ENCODE results near the gene MTFR1L.

MTFR1L gene

DNA sequence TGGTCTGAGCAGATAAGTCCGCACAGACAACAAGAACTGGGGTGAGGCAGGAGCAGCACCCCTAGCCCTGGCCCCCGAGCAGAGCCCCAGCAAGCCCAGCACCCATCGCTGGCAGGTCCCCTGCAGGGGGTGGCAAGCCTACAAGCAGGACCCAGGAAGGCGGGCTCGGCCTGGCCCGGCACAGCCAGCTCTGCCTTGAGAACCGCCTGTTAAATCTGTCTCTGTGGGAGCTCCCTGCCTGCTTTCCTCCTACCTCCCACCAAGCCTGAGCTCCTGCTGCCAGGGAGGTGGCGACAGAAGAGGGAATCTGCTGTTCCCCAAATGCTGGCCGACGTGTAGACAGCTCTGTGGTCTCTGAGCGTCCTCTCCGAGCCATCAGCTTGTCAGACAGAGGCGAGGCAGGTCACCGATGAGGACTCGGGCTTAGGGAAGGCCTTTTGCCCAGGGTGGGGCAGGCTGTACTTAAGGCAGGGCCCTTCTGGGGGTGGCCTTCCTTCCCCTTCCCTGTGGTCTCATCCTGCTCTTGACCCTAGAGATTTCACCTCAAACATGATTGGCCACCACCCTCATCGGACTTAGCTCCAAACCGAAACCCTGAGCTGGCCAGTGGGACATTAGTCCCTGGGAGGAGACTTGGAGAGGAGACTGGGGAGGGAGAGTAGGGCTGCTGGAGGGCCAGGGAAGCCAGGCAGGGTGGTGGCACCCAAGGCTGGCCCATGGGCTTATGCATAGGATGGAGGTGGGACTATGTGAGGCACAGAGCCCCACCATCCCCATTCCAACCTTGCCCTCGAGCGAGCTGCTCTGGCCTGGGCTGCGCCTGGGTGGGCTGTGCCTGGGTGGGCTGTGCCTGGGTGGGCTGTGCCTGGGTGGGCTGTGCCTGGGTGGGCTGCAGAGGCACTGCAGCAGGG lies 12.0 kb upstream of the MTFR1L start:
- DNase-seq (ENCODE audit: low spot score) (no peak), FAIRE-seq (no peak)

DNA sequence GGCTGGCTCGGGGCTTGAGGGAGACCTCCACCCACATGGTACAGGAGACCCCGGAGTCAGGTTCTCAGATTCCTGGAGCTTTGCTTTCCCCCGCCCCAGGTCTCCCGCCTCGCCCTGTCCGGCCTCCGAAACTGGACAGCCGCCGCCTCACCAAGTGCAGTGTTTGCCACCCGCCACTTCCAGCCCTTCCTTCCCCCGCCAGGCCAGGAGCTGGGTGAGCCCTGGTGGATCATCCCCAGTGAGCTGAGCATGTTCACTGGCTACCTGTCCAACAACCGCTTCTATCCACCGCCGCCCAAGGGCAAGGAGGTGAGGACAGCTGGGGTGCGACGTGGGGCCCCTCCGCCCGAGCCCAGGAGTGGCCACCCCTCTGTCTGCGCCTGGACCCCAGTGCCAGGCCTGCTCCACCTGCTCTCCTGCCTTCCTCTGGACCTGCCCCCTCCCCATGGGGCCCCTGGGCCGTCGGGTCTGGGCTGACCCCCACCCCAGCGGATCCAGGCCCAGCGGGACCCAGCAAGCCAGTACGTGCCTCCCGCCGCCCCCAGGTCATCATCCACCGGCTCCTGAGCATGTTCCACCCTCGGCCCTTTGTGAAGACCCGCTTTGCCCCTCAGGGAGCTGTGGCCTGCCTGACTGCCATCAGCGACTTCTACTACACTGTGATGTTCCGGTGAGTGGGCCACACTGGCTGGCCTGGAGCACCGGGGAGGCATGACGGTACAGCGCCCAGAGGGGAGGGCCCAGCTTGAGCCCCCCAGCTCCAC lies 11.1 kb upstream of the MTFR1L start:
- FAIRE-seq = no peak

DNA sequence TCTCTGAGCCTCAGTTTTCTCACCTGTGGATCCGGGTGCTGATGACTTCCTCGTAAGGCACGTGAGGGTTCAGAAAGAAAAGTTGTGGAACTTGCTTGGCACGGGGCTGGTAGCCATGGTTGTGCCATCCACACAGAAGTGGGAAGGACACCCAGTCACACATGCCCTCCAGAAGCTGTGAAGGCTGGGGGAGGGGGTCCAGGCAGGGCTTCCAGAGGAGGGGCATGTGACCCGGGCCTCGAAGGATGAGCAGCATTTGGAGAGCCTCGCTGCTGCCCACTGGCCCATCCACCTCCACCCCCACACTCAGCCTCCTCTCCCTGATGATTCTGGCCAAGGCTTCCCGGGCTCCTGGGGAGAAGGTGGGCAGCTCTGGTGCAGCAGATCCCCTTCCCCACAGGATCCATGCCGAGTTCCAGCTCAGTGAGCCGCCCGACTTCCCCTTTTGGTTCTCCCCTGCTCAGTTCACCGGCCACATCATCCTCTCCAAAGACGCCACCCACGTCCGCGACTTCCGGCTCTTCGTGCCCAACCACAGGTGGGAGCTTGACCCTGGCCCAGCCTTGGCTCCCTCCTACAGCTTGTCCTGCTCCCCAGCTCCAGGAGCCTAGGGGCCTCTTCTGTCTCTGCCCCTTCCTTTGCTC lies 10.3 kb upstream of the MTFR1L start:
- no peak for FAIRE-seq

More for the DNA sequence above, 11.1 kb upstream of the MTFR1L start:
- no peak for DNase-seq (ENCODE audit: low spot score)

DNA sequence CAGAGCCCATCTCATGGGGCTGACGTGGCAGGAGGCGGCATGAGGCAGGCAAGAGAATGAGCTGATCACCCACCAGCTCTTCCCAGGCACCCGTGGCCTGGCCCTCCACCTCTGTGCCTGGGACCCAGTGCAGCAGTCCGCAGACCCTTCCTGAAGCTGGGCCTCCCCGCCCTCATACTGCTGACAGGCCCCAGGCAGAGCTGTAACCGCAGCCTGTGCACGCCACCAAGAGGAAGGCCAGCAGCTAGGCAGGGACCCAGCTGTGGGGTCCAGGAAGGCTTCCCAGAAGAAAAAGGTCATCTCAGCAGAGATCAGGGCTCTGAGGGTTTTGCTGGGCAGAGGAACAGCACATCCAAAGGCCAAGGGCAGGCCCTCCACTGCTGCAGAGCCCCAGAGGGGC lies 9.8 kb upstream of the MTFR1L start:
- FAIRE-seq (no peak), DNase-seq (ENCODE audit: low spot score) (no peak)

More for the DNA sequence above, 10.3 kb upstream of the MTFR1L start:
- DNase-seq (ENCODE audit: low spot score) = no peak

DNA sequence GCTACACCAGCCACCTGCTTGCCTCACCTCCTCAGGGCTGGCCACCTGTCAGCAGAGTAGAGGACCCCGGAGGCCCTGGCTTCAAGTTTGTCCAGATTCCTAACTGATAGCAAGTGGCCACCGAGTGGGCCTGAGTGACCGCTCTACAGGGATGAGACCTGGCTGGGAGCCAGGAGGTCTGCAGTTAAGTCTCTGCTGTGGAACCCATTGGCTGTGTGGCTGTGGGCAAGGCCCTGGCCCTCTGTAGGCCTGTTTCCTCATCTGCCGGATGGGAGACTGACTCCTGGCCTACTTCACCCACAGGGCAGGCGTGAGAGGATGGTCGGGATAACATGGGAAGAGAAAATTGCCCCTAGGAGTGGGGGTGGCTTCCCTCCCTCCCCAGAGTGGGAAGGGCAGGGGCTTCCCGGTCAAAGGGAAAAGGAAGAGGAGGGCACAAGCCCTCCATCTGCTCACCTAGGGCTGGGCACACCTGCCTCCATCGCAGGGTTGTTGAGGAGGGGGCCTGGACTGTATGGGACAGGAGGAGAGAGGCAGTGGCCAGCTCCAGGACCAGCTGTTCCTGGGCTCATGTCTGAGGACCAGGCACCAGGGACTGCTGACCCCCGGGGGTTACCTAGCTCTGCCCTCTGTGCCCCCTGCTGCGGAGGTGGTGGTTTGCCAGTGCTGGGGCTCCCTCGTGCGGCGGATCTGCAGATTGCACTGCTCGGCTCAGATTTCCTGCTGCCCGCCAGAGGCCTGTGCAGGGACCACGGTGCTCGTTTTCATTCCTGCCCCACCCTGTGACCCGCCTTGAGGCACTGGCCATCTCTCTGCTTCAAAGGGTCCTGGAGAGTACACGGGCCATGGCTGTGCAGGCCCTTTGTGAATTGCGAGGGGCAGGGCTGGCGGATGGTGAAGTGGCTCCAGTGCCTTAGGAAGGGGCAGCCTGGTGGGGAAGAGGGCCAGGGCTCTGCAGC lies 9.1 kb upstream of the MTFR1L start:
- FAIRE-seq (no peak), DNase-seq (ENCODE audit: low spot score) (peak; percentile 38)

DNA sequence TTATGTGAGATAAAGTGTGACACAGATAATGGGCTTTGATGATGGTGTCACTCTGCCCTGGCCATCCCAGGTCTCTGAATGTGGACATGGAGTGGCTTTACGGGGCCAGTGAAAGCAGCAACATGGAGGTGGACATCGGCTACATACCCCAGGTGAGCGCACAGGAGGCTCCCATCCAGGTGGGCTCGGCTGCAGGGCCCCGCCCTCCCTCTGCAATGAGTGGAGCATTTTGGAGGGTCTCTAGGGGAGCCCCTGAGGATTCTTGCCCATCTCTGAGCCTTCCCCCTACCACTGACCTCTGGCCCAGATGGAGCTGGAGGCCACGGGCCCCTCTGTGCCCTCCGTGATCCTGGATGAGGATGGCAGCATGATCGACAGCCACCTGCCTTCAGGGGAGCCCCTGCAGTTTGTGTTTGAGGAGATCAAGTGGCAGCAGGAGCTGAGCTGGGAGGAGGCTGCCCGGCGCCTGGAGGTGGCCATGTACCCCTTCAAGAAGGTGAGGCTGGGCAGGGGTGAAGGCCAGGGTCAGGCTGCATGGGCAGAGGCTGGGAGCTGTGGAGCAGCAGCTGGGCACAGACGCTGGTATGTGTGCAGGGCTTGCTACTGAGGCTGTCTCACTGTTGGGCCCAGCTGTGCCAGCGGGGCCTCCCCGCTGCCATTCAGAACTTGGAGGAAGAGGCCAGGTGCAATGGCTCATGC lies 8.2 kb upstream of the MTFR1L start:
- no peak for DNase-seq (ENCODE audit: low spot score)
- FAIRE-seq = no peak

DNA sequence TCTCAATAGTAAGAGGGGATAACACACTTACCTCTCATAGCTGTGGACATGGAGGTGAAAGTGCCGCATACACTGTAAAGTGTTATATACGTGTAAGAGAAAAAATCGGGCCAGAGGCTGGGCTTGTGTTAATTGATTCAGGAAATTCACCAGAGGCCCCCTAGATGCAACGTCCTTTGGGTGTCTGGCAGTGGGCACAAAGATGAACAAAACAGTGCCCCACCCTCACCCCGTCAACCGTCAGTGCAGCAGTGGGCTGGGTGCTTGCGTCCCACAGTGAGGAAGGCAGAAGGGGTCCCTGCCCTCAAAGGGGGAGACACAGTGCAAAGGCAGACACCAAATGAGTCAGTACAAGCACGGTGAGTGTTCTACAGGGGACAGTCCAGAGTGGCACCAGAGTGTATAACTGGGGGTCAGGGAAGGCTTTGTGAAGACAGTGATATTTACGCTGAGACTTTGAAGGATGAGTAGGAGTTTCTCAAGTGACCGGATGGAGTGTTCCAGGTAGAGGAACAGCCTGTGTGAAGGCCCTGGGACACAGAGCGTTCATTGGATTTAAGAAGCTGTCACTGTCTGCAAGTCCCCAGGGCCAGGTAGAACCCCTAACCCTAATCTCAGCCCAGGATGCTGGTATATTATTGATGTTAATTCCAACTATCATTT lies 6.6 kb upstream of the MTFR1L start:
- FAIRE-seq (no peak), DNase-seq (ENCODE audit: low spot score) (no peak)

DNA sequence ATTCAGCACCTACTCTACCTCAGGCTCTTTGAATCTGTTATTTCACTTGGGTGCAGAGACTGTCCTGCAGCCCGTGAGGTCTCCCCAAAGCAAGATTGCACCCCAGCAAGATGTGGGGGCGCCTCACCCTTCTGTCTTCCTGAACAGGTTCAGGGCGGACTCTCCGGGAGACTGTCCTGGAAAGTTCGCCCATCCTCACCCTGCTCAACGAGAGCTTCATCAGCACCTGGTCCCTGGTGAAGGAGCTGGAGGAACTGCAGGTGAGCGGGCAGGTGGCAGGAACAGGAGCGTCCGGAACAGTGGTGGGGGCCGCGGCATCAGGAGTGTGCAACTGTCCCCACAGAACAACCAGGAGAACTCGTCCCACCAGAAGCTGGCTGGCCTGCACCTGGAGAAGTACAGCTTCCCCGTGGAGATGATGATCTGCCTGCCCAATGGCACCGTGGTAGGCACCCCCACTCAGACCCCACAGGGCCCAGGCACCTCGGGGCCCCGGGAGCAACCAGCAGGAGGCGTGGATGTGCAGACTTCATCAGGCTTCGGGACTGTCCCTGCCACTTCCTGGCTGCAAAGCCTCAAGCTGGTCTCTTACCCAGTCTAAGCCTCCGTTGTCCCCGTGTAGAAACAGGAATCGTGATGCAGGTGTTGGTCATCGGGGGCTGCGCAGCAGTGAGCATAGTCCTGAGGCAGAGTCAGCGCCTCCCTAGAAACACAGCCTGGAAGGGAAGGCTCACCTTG lies 5.9 kb upstream of the MTFR1L start:
- DNase-seq (ENCODE audit: low spot score) (no peak), FAIRE-seq (no peak)

DNA sequence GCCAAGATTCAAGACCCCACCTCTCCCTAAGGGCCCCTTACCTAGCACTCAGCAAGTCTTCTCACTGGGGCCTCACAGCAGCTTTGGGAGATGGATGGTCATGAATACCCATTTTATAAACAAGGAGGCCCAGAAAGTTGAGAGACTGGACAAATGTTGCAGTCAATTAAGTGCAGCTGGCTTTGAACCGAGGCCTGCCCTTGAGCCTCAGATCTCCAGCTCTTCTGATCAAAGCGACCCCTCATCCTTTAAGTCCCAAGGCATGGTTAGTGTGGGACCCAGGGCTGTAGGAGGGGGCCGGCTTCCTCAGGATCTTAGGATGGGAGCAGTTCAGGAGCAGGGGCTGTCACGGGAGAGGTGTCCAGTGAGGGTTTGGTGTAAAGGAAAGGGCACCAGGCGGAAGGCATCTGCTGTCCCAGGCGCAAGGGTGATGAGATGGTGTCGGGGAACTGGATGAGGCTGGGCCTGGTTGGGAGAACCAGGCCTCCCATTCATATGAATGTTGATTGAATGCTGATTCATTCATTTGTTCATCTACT lies 5.1 kb upstream of the MTFR1L start:
- FAIRE-seq (no peak), DNase-seq (ENCODE audit: low spot score) (no peak)

DNA sequence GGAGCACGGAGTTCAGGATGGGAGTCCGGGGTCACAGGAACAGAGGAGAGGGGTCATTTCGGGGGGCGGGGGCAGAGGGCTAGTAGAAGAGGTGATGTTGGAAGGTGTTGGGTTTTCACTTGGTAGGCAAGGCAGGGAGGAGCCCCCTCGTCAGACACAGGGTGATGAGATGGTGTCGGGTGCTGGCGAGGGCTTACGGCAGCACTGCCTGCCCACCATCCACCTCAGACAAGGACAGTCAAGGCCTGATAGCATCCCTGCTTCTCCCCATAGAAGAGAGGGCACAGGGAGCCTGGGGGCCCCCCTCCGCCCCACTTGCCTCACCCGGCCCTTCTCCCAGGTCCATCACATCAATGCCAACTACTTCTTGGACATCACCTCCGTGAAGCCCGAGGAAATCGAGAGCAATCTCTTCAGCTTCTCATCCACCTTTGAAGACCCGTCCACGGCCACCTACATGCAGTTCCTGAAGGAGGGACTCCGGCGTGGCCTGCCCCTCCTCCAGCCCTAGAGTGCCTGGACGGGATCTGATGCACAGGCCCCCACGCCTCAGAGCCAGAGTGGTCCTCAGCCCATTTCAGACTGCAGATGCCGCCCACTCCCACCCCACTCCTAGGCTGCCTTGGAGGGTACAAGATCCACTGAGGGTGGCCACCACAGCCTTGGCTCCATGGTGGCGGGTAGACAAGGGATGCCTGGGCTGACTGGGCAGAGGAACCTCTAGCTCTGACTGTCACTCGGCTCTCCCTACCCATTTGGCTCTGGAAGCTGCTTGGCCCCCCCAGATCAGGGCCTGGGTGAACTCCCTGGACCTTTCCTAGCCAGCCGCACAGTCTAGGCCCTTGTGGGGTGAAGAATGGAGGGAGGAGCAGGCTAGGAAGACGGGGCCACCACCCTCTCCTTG lies 4.3 kb upstream of the MTFR1L start:
- FAIRE-seq = no peak
- no peak for DNase-seq (ENCODE audit: low spot score)

DNA sequence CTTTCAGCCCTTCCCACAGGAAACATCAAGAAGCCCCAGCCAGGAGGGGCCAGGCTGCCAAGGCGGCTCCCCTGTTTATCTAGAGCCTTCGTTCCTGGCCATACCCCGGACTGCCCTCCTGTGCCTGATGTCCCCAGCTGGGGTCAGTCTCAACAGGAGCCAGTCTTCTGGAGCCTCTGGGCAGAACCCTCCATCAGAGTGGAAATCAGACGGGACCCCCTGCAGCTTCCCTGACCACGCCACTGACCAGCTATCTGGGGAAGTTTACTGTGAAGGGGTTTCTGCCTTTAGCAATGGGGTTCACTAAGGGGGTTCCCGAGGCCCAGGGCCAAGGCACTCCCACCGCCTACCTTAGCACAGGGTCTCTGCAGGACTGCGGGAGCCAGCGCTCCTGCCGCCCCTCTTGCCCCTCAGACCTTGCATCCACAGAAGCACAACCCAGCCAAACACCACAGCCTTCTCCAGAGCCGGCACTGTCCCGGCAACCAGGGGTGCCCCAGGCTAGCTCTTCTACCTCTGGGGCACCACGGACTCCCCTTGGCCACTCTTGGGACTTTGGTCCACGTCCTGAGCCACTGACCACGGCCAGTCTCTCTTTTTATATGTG lies 3.5 kb upstream of the MTFR1L start:
- no peak for DNase-seq (ENCODE audit: low spot score)
- FAIRE-seq = no peak

DNA sequence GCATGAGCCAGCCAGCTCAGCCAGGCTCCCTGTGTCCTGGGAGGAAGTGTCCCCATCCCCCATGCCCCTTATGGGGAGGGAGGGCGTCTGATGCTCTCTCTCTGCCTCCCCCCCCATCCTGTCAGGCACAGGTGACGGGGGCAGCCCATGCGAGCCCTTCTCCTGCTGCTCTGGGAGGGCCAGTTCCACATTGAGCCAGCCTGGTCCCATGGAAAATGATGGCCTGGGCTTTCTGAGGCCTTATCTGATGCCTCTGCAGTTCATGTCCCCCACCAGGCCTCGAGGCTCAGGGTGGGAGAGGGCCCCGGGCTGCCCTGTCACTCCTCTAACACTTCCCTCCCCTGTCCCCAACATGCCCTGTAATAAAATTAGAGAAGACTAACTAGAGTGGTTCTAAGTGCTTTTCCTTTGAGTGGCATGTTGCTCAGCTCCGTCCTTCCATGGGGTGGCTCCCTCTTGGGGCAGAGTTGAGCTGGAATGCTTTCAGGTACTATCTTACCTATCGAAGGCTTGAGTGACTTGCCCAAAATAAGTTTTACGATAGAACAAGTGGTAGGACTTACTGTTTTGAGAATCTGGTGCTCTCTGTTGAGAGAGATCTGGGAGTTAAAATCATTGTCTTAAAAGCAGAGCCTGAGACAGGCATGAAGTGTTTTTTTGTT lies 1.8 kb upstream of the MTFR1L start:
- FAIRE-seq (no peak), DNase-seq (ENCODE audit: low spot score) (no peak)

DNA sequence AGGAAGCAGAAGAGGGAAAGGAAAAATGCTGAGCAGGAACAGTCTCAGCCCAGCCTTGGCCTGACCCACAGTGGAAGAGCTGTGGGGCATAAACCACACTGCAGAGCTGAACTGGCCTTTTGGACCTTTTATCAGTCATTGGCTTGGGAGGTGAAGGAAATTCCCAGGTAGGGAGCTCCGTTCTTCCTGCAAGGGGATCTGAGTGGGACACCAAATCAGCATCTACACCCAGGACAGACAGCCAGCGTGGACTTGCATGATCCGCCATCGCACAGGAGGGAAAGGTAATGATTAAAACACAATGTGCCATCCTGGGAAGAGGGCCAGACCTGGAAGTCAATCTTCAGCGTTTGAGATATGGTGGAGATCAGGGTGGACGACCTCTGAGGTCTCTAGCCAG lies 1.2 kb upstream of the MTFR1L start:
- no peak for FAIRE-seq
- DNase-seq (ENCODE audit: low spot score) = no peak

DNA sequence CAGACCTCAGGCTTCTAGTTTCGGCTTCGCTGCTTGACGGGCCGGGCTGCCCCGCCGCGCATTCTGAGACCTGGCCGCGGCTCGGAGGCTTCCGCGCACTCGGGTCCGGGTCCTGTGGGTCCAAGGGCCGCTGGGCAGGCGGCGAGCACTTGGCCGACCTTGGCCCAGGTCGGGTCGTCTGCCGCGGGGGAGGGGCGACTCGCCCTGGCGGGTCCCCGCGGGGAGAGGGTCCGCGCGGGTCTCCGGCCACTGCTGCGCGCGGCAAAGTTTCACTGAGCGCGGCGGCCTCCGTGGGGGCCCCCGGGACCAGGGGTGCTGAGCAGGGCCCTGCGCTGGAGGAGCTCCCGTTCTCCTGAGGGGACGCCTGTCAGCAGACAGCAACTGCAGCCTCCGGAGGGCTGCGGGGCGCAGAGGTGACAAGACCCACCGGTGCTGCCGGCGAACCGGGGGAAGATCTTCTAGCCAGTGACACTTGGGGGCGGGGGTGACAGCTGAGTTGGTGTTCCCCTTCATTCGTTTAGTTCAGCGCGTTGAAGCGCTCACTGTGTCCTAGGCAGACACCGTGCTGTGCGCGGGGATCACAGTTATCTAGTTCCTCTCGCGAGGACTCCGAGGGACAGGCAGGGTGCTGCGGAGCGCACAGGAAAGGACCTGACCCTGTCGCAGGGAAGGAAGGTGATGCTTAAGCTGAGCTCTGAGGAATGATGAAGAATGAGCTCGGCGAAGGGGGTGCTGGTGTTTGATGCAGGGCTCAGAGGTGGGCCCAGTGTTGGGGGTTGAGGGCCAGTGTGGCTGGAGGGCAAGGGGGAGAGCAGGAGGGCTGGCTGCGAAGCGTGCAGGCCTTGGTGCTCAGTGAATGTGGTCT lies 725 bp downstream of the MTFR1L start:
- DNase-seq (ENCODE audit: low spot score) (peak; percentile 54), FAIRE-seq (no peak)

DNA sequence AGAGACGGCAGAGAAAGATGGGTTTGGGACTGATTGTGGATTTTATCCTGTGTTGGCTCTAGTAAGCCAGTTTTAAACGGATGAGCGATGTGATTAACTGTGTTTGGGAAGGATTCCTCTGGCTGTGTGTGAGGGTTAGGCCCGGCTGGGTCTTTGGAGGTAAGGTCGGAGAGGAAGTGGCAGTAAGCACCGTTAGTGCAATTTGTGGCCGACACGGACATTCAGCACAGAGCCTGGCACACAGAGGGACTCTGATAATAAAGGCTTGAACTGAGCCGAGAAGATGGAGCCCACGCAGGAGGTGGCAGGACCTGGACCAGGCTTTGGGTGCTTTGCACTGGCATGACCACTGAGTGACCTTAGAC lies 1.3 kb downstream of the MTFR1L start:
- FAIRE-seq (no peak), DNase-seq (ENCODE audit: low spot score) (no peak)

DNA sequence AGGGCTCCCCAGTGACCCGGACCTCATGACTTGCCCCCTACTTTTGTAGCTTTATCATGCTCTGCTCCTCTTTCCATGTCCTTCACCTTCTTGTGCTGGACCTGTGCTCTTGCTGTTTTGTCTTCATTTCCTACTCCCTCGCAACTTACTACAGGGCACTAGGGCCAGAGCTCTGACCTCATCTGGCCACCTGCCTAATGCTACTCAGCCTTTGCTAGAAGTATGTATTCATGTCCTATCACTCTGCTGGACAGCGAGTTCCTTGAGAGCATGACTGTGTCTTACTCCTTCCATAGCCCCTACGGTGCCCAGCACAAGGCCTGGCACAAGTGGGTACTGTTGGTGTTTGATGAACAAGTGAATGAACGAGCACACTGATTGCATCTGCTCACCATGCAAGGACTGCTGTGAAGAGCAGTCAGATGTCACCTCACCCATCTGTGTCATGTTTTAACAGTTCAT lies 1.9 kb downstream of the MTFR1L start:
- DNase-seq (ENCODE audit: low spot score) (peak; percentile 35), FAIRE-seq (no peak)

Data from RCC 7860 (cell line).